SK-N-SH (cell line): ENCODE data around the gene ADGB. TPM values are rescaled to one million over a fixed set of nuclear protein-coding genes. Genes with fewer than 3 reads are reported as not detected.
"Not testable (repeated sequence)": the region's sequence is repeated elsewhere in the genome, so short reads cannot be mapped to it uniquely, and the experiment has no call there.

Experiments
- CTCF ChIA-PET: fragments of 300-600, 350-600 bp; formaldehyde crosslinking; extraction: SDS; loops from one replicate; lab custom pipeline; 2021; lab: Yijun Ruan, JAX
- POLR2A ChIA-PET: fragments of 350-600 bp; sonication (Branson Sonifier 250); formaldehyde crosslinking; extraction: SDS; loops from one replicate; lab custom pipeline; 2020; ENCODE audit warnings: antibody characterized with exemption, inconsistent platforms; lab: Yijun Ruan, JAX
- DNase-seq: peaks from one replicate; pipeline ENCODE4 v3.0.0; 2012
- H2AFZ ChIP-seq: fragments of 200-600 bp; sonication (generic); 2 replicates; pipeline ENCODE4 v1.8.1; 2016; ENCODE audit warnings: antibody characterized with exemption, mild to moderate bottlenecking, low read depth
- H3F3A ChIP-seq: fragments of 200-600 bp; sonication (generic); replicated peaks from 2 replicates; pipeline ENCODE3; 2016; ENCODE audit warnings: antibody characterized with exemption, mild to moderate bottlenecking; ENCODE audit not compliant: insufficient read depth
- H3K27ac ChIP-seq, 2 experiments: fragments of 200-500 bp in 1 of 2; fragments of 200-600 bp in 1 of 2; sonication (Bioruptor generic) in 1 of 2; sonication (generic), shearing (Covaris generic) in 1 of 2; 2 replicates each; pipeline versions ENCODE4 v1.5.1 to v1.6.1; 2014 to 2016; ENCODE audit warnings: low read depth in 2 of 2, inconsistent platforms in 1 of 2, low read length in 1 of 2, mild to moderate bottlenecking in 1 of 2, mixed read lengths in 1 of 2
- H3K27me3 ChIP-seq: fragments of 200-600 bp; sonication (generic), shearing (Covaris generic); 2 replicates; pipeline ENCODE4 v1.6.1; 2016; ENCODE audit warnings: mixed run types; ENCODE audit not compliant: insufficient read depth
- H3K36me3 ChIP-seq, 2 experiments: fragments of 200-500 bp in 1 of 2; fragments of 200-600 bp in 1 of 2; sonication (Bioruptor generic) in 1 of 2; sonication (generic) in 1 of 2; replicated peaks in 1 of 2; 2 replicates each; pipeline versions ENCODE3 to v1.5.1; 2014 to 2016; ENCODE audit warnings: low read length in 1 of 2, mild to moderate bottlenecking in 1 of 2; ENCODE audit not compliant: insufficient read depth in 2 of 2, control insufficient read depth in 1 of 2
- H3K4me1 ChIP-seq, 2 experiments: fragments of 200-500 bp in 1 of 2; fragments of 200-600 bp in 1 of 2; sonication (Bioruptor generic) in 1 of 2; sonication (generic), shearing (Covaris generic) in 1 of 2; 2 replicates each; pipeline versions ENCODE4 v1.5.1 to v1.6.1; 2014 to 2016; ENCODE audit warnings: low read depth in 1 of 2, low read length in 1 of 2, mixed run types in 1 of 2; ENCODE audit not compliant: insufficient read depth in 2 of 2, control insufficient read depth in 1 of 2
- H3K4me2 ChIP-seq: fragments of 200-600 bp; sonication (generic), shearing (Covaris generic); 2 replicates; pipeline ENCODE4 v1.6.1; 2017; ENCODE audit warnings: mixed run types
- H3K4me3 ChIP-seq, 2 experiments: fragments of 200-500 bp in 1 of 2; fragments of 200-600 bp in 1 of 2; sonication (Bioruptor generic) in 1 of 2; sonication (generic), shearing (Covaris generic) in 1 of 2; 2 replicates each; pipeline versions ENCODE4 v1.5.1 to v1.8.1; 2014 to 2016; ENCODE audit warnings: low read depth in 2 of 2, inconsistent platforms in 1 of 2, low read length in 1 of 2, mild to moderate bottlenecking in 1 of 2, mixed read lengths in 1 of 2, moderate library complexity in 1 of 2
- H3K79me2 ChIP-seq: fragments of 200-600 bp; sonication (generic); 2 replicates; pipeline ENCODE4 v1.8.1; 2017; ENCODE audit warnings: mild to moderate bottlenecking; ENCODE audit not compliant: insufficient read depth
- H3K9ac ChIP-seq: fragments of 200-600 bp; sonication (generic); 2 replicates; pipeline ENCODE4 v1.6.1; 2017; ENCODE audit warnings: mixed run types
- H3K9me2 ChIP-seq: fragments of 200-600 bp; sonication (generic); 2 replicates; pipeline ENCODE4 v1.6.1; 2017; ENCODE audit warnings: mixed run types
- H3K9me3 ChIP-seq: fragments of 200-600 bp; sonication (generic); 2 replicates; pipeline ENCODE4 v1.6.1; 2017; ENCODE audit warnings: mixed run types, mild to moderate bottlenecking, moderate library complexity
- H4K20me1 ChIP-seq: fragments of 200-600 bp; sonication (generic); 2 replicates; pipeline ENCODE4 v1.6.1; 2017; ENCODE audit warnings: mild to moderate bottlenecking, mixed run types; ENCODE audit not compliant: insufficient read depth
- CHD2 ChIP-seq: fragments of 150-350 bp; IDR thresholded peaks from 2 replicates; pipeline ENCODE4 v1.6.1; 2018; ENCODE audit warnings: low read length; ENCODE audit not compliant: partially characterized antibody
- ELF1 ChIP-seq: IDR thresholded peaks from 2 replicates; pipeline ENCODE4 v1.4.0; 2012
- EP300 ChIP-seq, 2 experiments: IDR thresholded peaks; 2 replicates each; pipeline versions ENCODE4 v1.4.0 to v1.6.1; 2012; ENCODE audit warnings: borderline replicate concordance in 1 of 2, low read depth in 1 of 2, low read length in 1 of 2
- EZH2phosphoT487 ChIP-seq: fragments of 200-600 bp; sonication (generic); IDR thresholded peaks from 2 replicates; pipeline ENCODE4 v1.6.1; 2017; ENCODE audit warnings: low read depth, mixed run types, mild to moderate bottlenecking, antibody characterized with exemption, moderate library complexity, borderline replicate concordance
- GABPA ChIP-seq: IDR thresholded peaks from 2 replicates; pipeline ENCODE4 v1.4.0; 2012; ENCODE audit warnings: low read depth, mild to moderate bottlenecking
- MEF2A ChIP-seq: IDR thresholded peaks from 2 replicates; pipeline ENCODE4 v1.4.0; 2012; ENCODE audit warnings: low read depth, borderline replicate concordance
- NRF1 ChIP-seq: IDR thresholded peaks from 2 replicates; pipeline ENCODE4 v1.6.1; 2012; ENCODE audit warnings: low read depth, mild to moderate bottlenecking, low read length
- RAD21 ChIP-seq: IDR thresholded peaks from 2 replicates; pipeline ENCODE4 v1.6.1; 2012; ENCODE audit warnings: mild to moderate bottlenecking, low read length
- RXRA ChIP-seq: IDR thresholded peaks from 2 replicates; pipeline ENCODE4 v1.4.0; 2012; ENCODE audit warnings: low read depth, mild to moderate bottlenecking, borderline replicate concordance
- SMC3 ChIP-seq: IDR thresholded peaks from 2 replicates; pipeline ENCODE4 v1.6.1; 2012; ENCODE audit warnings: low read depth, low read length, improper control_type of control experiment
- TEAD4 ChIP-seq: IDR thresholded peaks from 2 replicates; pipeline ENCODE4 v1.4.0; 2012; ENCODE audit warnings: mild to moderate bottlenecking, borderline replicate concordance; ENCODE audit not compliant: insufficient read depth
- YY1 ChIP-seq: IDR thresholded peaks from 2 replicates; pipeline ENCODE4 v1.4.0; 2012; ENCODE audit warnings: low read depth, mild to moderate bottlenecking
- WGBS: methylation state at CpG from one replicate; pipeline ENCODE4 v1.1.6; 2017; ENCODE audit warnings: low lambda C conversion rate; 5-methylcytosine and 5-hydroxymethylcytosine counted together
- polyA plus RNA-seq, 3 experiments: library from polyadenylated mRNA; depleted of rRNA; stranded (reverse); fragments of >200 nt; gene quantifications; 2 replicates each; pipeline ENCODE4 v1.2.3, GENCODE V29; 2012
- TF ChIP-seq, protein P1 (sequence below): fragments of 150-350 bp; IDR thresholded peaks from 2 replicates; pipeline ENCODE4 v1.6.1; 2016; ENCODE audit warnings: mild to moderate bottlenecking, low read depth, low read length
- TF ChIP-seq, protein P2 (sequence below): IDR thresholded peaks from 2 replicates; pipeline ENCODE4; 2012
- TF ChIP-seq, protein P3 (sequence below): IDR thresholded peaks from 2 replicates; pipeline ENCODE4 v1.4.0; 2012; ENCODE audit warnings: low read depth, borderline replicate concordance
- TF ChIP-seq, protein P4 (sequence below): fragments of 150-350 bp; IDR thresholded peaks from 2 replicates; pipeline ENCODE4 v1.6.1; 2017; ENCODE audit warnings: antibody characterized with exemption, low read length, low read depth, borderline replicate concordance
- TF ChIP-seq, protein P5 (sequence below): IDR thresholded peaks from 2 replicates; pipeline ENCODE4 v1.6.1; 2012; ENCODE audit warnings: mild to moderate bottlenecking, low read depth, low read length, moderate library complexity

ADGB gene
- polyA plus RNA-seq, 1 of the 3 experiments (the other 2 are of a cell fraction), result not detected

DNA sequence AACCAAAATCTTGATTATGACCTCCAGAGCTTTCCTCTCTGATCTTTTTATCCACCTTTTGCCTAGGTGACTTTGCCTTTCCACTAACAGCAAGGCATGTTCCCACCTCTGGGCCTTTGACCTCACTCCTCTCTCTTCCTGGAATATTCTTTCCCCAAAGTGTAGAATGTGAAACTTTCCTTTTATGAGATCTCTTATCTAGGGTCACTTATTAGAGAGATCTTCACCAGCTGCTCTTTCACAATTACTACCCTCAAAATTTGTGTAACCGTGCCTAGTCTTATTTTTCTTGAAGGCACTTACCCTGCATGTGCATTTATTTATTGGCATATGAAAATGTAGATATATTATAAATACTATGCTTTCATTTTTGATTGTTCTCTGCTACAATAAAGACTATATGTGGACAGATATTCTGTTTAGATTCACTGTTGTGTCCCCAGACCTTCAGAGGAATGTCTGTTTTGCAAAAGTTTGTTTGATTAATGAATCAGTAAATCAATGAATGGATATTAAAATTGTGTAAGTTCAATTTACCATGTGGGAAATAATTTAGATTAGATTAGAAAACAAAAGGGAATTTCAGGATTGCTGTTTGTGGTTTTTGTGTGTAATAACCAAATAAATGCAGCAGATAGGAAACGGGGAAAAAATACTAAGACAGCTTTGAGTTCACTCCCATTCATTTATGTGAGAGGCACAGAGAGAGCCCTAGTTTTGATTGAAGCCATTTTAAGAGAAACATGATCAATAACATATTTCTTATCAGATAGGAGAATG lies 207.0 kb downstream of the ADGB start:
- Histone ChIP-seq H3K9me2 (no peaks in the 10 kb centered on the region), H3K9me3 (no peaks in the 10 kb centered on the region), H3K27me3 (no peaks in the 10 kb centered on the region), H3K9ac (no peak overlapping the region), H3K36me3 (no peaks in the 10 kb centered on the region), H3F3A (no peaks in the 10 kb centered on the region), H4K20me1 (no peaks in the 10 kb centered on the region), H2AFZ (no peak overlapping the region), H3K4me2 (no peak overlapping the region), H3K79me2 (no peaks in the 10 kb centered on the region), H3K4me3 (no peak overlapping the region), H3K27ac (no peak overlapping the region), H3K4me1 (no peaks in the 10 kb centered on the region)
- 56% methylated on average over 2 of the region's 2 CpGs for WGBS
- ChIA-PET CTCF (no interaction called here), POLR2A (no interaction called here)
- TF ChIP-seq TEAD4, result no peak
- TF ChIP-seq CHD2, result no peak
- no peak for TF ChIP-seq RAD21
- TF ChIP-seq, protein P1, sequence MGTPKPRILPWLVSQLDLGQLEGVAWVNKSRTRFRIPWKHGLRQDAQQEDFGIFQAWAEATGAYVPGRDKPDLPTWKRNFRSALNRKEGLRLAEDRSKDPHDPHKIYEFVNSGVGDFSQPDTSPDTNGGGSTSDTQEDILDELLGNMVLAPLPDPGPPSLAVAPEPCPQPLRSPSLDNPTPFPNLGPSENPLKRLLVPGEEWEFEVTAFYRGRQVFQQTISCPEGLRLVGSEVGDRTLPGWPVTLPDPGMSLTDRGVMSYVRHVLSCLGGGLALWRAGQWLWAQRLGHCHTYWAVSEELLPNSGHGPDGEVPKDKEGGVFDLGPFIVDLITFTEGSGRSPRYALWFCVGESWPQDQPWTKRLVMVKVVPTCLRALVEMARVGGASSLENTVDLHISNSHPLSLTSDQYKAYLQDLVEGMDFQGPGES, result no peak
- no peak for TF ChIP-seq MEF2A
- TF ChIP-seq, protein P2, sequence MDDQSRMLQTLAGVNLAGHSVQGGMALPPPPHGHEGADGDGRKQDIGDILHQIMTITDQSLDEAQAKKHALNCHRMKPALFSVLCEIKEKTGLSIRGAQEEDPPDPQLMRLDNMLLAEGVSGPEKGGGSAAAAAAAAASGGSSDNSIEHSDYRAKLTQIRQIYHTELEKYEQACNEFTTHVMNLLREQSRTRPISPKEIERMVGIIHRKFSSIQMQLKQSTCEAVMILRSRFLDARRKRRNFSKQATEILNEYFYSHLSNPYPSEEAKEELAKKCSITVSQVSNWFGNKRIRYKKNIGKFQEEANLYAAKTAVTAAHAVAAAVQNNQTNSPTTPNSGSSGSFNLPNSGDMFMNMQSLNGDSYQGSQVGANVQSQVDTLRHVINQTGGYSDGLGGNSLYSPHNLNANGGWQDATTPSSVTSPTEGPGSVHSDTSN, result no peak
- TF ChIP-seq, protein P3, sequence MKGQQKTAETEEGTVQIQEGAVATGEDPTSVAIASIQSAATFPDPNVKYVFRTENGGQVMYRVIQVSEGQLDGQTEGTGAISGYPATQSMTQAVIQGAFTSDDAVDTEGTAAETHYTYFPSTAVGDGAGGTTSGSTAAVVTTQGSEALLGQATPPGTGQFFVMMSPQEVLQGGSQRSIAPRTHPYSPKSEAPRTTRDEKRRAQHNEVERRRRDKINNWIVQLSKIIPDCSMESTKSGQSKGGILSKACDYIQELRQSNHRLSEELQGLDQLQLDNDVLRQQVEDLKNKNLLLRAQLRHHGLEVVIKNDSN, result no peak
- TF ChIP-seq YY1, result no peak
- TF ChIP-seq RXRA, result no peak
- TF ChIP-seq GABPA, result no peak
- TF ChIP-seq, protein P4, sequence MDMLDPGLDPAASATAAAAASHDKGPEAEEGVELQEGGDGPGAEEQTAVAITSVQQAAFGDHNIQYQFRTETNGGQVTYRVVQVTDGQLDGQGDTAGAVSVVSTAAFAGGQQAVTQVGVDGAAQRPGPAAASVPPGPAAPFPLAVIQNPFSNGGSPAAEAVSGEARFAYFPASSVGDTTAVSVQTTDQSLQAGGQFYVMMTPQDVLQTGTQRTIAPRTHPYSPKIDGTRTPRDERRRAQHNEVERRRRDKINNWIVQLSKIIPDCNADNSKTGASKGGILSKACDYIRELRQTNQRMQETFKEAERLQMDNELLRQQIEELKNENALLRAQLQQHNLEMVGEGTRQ, result no peak
- TF ChIP-seq SMC3, result no peak
- TF ChIP-seq EP300 (IDR thresholded peaks at IDR 0.05; ENCODE audit: borderline replicate concordance in 1 of 2, low read depth in 1 of 2, low read length in 1 of 2), result no peak
- no peak for TF ChIP-seq ELF1
- TF ChIP-seq, protein P5, sequence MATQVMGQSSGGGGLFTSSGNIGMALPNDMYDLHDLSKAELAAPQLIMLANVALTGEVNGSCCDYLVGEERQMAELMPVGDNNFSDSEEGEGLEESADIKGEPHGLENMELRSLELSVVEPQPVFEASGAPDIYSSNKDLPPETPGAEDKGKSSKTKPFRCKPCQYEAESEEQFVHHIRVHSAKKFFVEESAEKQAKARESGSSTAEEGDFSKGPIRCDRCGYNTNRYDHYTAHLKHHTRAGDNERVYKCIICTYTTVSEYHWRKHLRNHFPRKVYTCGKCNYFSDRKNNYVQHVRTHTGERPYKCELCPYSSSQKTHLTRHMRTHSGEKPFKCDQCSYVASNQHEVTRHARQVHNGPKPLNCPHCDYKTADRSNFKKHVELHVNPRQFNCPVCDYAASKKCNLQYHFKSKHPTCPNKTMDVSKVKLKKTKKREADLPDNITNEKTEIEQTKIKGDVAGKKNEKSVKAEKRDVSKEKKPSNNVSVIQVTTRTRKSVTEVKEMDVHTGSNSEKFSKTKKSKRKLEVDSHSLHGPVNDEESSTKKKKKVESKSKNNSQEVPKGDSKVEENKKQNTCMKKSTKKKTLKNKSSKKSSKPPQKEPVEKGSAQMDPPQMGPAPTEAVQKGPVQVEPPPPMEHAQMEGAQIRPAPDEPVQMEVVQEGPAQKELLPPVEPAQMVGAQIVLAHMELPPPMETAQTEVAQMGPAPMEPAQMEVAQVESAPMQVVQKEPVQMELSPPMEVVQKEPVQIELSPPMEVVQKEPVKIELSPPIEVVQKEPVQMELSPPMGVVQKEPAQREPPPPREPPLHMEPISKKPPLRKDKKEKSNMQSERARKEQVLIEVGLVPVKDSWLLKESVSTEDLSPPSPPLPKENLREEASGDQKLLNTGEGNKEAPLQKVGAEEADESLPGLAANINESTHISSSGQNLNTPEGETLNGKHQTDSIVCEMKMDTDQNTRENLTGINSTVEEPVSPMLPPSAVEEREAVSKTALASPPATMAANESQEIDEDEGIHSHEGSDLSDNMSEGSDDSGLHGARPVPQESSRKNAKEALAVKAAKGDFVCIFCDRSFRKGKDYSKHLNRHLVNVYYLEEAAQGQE, result no peak
- TF ChIP-seq NRF1, result no peak
- no peak for TF ChIP-seq EZH2phosphoT487
- no peak for DNase-seq

DNA sequence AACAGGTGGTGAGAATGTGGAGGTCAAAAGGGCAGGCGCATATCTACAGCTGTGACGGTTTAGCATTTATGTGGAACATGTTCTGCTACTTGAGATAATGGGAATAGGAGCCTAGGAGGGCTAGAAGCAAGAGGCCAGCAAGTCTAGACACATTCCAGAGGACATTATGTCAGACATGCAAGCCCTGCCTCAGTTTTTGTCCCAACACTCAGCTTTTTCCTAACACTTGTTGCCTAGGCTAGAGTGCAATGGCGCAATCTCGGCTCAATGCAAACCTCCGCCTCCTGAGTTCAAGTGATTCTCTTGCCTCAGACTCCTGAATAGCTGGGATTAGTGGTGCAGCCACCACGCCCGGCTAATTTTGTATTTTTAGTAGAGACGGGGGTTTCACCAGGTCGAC lies 210.2 kb downstream of the ADGB start:
- H3K9me2 ChIP-seq, H2AFZ ChIP-seq, H3K36me3 ChIP-seq, H3K9me3 ChIP-seq, H3K27ac ChIP-seq, CTCF ChIA-PET, H3K4me3 ChIP-seq, H3K4me2 ChIP-seq, H3K79me2 ChIP-seq, H3K9ac ChIP-seq, H3F3A ChIP-seq, DNase-seq, H3K27me3 ChIP-seq, POLR2A ChIA-PET, H4K20me1 ChIP-seq, H3K4me1 ChIP-seq: not testable (repeated sequence)
- WGBS, result 100% methylated on average over 2 of the region's 9 CpGs
